ENCODE results near the gene ATP8A1. TPM values are rescaled to one million over a fixed set of nuclear protein-coding genes. Genes with fewer than 3 reads are reported as not detected.

Gene ATP8A1
- total RNA-seq, 4 donors from 2014 or later: 6.2 to 10.8 (median 7.1) TPM

DNA sequence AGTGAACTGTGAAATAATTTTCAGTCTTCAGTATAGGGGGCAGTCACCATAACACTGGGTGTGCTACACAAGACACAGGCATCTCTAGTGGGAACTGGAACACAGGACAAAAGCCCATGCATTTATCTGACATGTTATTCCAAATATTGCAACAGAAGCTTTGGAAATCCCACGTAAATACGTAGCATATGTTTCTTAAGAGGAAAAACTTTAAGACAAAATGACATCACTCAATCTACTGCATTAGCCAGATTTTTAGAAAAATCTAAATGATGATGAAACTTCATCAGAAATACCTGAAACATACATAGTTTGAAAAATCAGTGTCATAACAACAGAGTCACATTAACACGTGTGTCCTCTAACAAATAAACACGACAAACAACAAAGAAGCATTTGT lies 245.1 kb downstream of the ATP8A1 start:
- intact Hi-C loops (cut with DNase I): no loop called here
- Histone ChIP-seq H3K4me3 (no peak overlapping the region), H3K4me1 (no peaks in the 10 kb centered on the region), H3K9me3 (no peaks in the 10 kb centered on the region), H3K36me3 (peaks cover 0 to 4% (median 0%) of the 10 kb centered on the region in 4 donors), H3K27me3 (no peaks in the 10 kb centered on the region), H3K27ac (replicated peaks in 1 of 4) (peak overlapping the region in 3 of 4 donors; percentile 2 to 40 (median 28))
- WGBS: 79% methylated on average over 4 of the region's 4 CpGs
- TF ChIP-seq POLR2AphosphoS5 (IDR thresholded peaks at IDR 0.05) (no peak), EP300 (IDR thresholded peaks at IDR 0.05) (no peak), POLR2A (IDR thresholded peaks at IDR 0.05; ENCODE audit: low read depth) (no peak)
- TF ChIP-seq, protein P1, sequence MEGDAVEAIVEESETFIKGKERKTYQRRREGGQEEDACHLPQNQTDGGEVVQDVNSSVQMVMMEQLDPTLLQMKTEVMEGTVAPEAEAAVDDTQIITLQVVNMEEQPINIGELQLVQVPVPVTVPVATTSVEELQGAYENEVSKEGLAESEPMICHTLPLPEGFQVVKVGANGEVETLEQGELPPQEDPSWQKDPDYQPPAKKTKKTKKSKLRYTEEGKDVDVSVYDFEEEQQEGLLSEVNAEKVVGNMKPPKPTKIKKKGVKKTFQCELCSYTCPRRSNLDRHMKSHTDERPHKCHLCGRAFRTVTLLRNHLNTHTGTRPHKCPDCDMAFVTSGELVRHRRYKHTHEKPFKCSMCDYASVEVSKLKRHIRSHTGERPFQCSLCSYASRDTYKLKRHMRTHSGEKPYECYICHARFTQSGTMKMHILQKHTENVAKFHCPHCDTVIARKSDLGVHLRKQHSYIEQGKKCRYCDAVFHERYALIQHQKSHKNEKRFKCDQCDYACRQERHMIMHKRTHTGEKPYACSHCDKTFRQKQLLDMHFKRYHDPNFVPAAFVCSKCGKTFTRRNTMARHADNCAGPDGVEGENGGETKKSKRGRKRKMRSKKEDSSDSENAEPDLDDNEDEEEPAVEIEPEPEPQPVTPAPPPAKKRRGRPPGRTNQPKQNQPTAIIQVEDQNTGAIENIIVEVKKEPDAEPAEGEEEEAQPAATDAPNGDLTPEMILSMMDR (IDR thresholded peaks at IDR 0.05): no peak
- no peak for DNase-seq (ENCODE audit: extremely low spot score)

DNA sequence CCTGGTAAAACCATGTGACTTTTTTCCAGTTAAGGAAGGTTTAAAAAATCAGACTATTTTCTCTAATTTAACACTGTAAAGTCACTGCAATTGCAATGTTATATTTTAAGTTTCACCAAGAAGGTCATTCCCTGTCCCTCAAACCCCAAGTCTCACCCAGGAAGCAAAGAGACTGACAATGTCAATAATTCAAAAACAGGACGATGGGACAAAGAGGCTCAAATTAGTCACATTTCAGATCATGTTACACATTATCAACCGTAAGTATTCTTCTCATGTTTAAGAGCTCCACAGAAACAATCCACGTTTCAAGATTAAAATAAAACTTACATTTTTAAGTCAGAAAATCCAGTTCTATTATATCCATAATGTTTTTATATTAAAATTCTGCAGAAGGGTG lies 246.5 kb downstream of the ATP8A1 start:
- Histone ChIP-seq H3K4me1 (no peaks in the 10 kb centered on the region), H3K4me3 (no peak overlapping the region), H3K36me3 (peaks cover 0 to 4% (median 0%) of the 10 kb centered on the region in 4 donors), H3K27ac (replicated peaks in 1 of 4) (no peak overlapping the region), H3K27me3 (no peaks in the 10 kb centered on the region), H3K9me3 (no peaks in the 10 kb centered on the region)
- intact Hi-C loops (cut with DNase I): no loop called here
- no peak for DNase-seq (ENCODE audit: extremely low spot score)
- TF ChIP-seq EP300 (IDR thresholded peaks at IDR 0.05) (no peak), POLR2A (IDR thresholded peaks at IDR 0.05; ENCODE audit: low read depth) (no peak), POLR2AphosphoS5 (IDR thresholded peaks at IDR 0.05) (no peak)
- TF ChIP-seq, protein P1 (IDR thresholded peaks at IDR 0.05): no peak
- 75% methylated on average over 3 of the region's 3 CpGs for WGBS

DNA sequence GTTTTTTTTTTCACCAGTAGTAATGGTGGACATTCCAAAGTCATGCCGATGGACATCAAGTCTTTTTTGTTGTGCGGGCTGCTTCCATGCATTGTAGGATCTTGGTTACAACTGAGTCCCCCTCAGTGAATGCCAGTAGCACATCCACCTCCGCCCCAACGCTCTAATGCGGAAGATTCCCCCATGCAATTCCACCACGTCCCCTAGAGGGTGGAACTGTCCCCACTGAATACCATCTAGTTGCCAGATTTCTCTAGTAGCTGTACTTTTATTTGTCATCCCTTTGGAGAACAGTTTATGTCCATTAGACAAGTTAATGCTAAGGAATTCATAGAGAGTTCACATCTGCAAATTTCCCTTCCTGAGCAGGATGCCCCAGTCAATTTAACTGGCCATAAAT lies 252.9 kb downstream of the ATP8A1 start:
- TF ChIP-seq, protein P1 (IDR thresholded peaks at IDR 0.05): no peak
- TF ChIP-seq POLR2A (IDR thresholded peaks at IDR 0.05; ENCODE audit: low read depth) (no peak), POLR2AphosphoS5 (IDR thresholded peaks at IDR 0.05) (no peak), EP300 (IDR thresholded peaks at IDR 0.05) (no peak)
- intact Hi-C loops (cut with DNase I): no loop called here
- H3K4me1 ChIP-seq: peaks cover 0 to 5% (median 3%) of the 10 kb centered on the region in 4 donors
- H3K4me3 ChIP-seq: no peak overlapping the region
- no peaks in the 10 kb centered on the region for H3K36me3 ChIP-seq
- no peaks in the 10 kb centered on the region for H3K9me3 ChIP-seq
- peaks cover 0 to 42% (median 2%) of the 10 kb centered on the region in 4 donors for H3K27me3 ChIP-seq
- 87% methylated on average over 6 of the region's 6 CpGs for WGBS
- no peak overlapping the region for H3K27ac ChIP-seq (replicated peaks in 1 of 4)
- no peak for DNase-seq (ENCODE audit: extremely low spot score)

DNA sequence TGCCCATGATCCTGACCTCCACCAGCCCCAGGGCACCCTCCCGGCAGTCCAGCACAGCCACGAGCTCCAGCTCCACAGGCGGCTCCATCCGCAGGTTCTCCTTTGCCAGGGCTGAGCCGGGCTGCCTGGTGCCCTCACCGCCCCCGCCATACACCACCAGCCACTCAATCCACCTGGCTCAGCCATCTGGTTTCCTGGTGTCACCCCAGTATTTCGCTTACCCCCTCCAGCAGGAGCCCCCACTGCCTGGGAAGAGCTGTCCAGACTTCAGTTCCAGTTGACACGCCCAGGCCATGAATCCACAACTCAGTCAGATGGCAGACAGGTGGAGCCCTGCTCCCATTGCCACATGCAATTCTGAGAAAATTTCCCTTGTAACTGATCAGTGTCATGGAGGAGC lies 255.7 kb downstream of the ATP8A1 start:
- H3K4me1 ChIP-seq: peaks cover 11 to 31% (median 29%) of the 10 kb centered on the region in 4 donors
- peak overlapping the region in 2 of 4 donors; percentile 11 to 59 for H3K4me3 ChIP-seq
- intact Hi-C loops (cut with DNase I): no loop called here
- TF ChIP-seq POLR2AphosphoS5 (IDR thresholded peaks at IDR 0.05): no peak
- no peak for TF ChIP-seq POLR2A (IDR thresholded peaks at IDR 0.05; ENCODE audit: low read depth)
- H3K9me3 ChIP-seq: no peaks in the 10 kb centered on the region
- 93% methylated on average over 7 of the region's 9 CpGs for WGBS
- H3K36me3 ChIP-seq: no peaks in the 10 kb centered on the region
- H3K27me3 ChIP-seq: peaks cover 0 to 70% (median 18%) of the 10 kb centered on the region in 4 donors
- DNase-seq (ENCODE audit: extremely low spot score): no peak
- H3K27ac ChIP-seq (replicated peaks in 1 of 4): peak overlapping the region in 1 of 4 donors; percentile 7

DNA sequence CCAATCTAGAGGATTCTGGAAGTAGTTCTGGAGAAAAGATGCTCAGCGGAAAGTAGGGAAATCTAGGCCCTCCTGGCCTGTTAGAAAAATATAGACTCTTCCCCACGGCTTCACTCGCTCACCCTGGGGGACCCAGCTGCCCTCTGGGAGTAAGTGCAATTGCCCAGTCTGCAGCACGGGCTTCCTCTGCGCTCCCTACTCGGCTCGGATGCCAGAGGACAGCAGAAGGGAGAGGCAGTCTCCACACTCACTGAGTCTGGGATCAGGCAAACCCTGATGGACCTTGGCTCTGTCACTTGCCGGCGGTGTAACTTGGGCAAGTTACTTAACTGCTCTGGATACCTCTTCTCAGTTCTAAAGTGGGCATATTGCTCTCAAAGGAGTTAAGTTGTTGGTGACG lies 257.5 kb downstream of the ATP8A1 start:
- Histone ChIP-seq H3K4me1 (peaks cover 11 to 31% (median 29%) of the 10 kb centered on the region in 4 donors), H3K9me3 (no peaks in the 10 kb centered on the region), H3K4me3 (peak overlapping the region; percentile 56 to 64 (median 60)), H3K27ac (replicated peaks in 1 of 4) (peak overlapping the region; percentile 34 to 76 (median 56)), H3K27me3 (peaks cover 0 to 78% (median 18%) of the 10 kb centered on the region in 4 donors), H3K36me3 (no peaks in the 10 kb centered on the region)
- DNase-seq (ENCODE audit: extremely low spot score): no peak
- 54% methylated on average over 10 of the region's 10 CpGs for WGBS
- intact Hi-C loops (cut with DNase I): loop anchor here (10.0 kb wide), 1 partner anchor 115 kb away; no protein-coding TSS in a partner anchor
- TF ChIP-seq EP300 (IDR thresholded peaks at IDR 0.05) (no peak), POLR2AphosphoS5 (IDR thresholded peaks at IDR 0.05) (no peak), POLR2A (IDR thresholded peaks at IDR 0.05; ENCODE audit: low read depth) (no peak)
- TF ChIP-seq, protein P1 (IDR thresholded peaks at IDR 0.05): no peak

All from esophagus muscularis mucosa (tissue), 4 donors.